OCI-LY1 (cell line): ENCODE data around the gene TPRX2.

Experiments
- CTCF ChIP-seq: fragments of 200-600 bp; sonication (generic), shearing (Covaris generic); IDR thresholded peaks from 2 replicates; pipeline ENCODE4 v1.5.1; 2017; ENCODE audit warnings: mild to moderate bottlenecking, antibody characterized with exemption, low read length, moderate library complexity, mixed read lengths
- EZH2 ChIP-seq: fragments of 200-600 bp; sonication (generic), shearing (Covaris generic); IDR thresholded peaks from 2 replicates; pipeline ENCODE4 v1.8.0; 2017; ENCODE audit warnings: borderline replicate concordance, mixed run types, mild to moderate bottlenecking, antibody characterized with exemption, low read length, moderate library complexity, mixed read lengths

GRCh38 chr19:47839411-47839810 lies 19.6 kb upstream of the TPRX2 start:
- no peak for TF ChIP-seq CTCF
- TF ChIP-seq EZH2 = no peak
